ENCODE data around the gene ABCA5. TPM values are rescaled to one million over a fixed set of nuclear protein-coding genes. Genes with fewer than 3 reads are reported as not detected.
A peak's percentile ranks its signal among the peaks of the same experiment; 100 is the strongest.
"Not testable (repeated sequence)": the region's sequence is repeated elsewhere in the genome, so short reads cannot be mapped to it uniquely, and the experiment has no call there.

The ABCA5 gene
- total RNA-seq, 1 donor from 2014 or later: 8.3 TPM

DNA sequence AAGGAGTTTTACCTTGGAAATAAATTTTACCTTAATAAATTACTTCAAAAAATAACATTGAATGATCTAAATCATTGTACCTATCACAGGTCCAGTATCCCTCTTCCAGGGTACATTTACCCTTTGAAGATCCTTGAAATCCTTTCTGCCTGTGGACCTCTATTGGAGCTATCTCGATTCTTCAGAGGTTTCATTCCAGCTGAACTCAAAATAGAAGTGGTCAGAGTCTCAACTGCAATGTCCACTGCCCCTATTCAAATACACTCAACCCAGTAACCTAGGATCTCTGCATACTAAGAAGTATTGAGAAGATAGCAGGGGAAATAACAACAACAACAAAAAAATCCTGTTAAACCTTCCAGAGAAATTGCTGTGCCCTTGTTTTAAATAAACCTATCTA, 9.3 kb downstream of the ABCA5 start:
- H3K36me3 Mint-ChIP-seq (ENCODE audit: low read depth): no peaks in the 10 kb centered on the region
- H3K9me3 Mint-ChIP-seq: no peaks in the 10 kb centered on the region
- TF ChIP-seq, protein P1, sequence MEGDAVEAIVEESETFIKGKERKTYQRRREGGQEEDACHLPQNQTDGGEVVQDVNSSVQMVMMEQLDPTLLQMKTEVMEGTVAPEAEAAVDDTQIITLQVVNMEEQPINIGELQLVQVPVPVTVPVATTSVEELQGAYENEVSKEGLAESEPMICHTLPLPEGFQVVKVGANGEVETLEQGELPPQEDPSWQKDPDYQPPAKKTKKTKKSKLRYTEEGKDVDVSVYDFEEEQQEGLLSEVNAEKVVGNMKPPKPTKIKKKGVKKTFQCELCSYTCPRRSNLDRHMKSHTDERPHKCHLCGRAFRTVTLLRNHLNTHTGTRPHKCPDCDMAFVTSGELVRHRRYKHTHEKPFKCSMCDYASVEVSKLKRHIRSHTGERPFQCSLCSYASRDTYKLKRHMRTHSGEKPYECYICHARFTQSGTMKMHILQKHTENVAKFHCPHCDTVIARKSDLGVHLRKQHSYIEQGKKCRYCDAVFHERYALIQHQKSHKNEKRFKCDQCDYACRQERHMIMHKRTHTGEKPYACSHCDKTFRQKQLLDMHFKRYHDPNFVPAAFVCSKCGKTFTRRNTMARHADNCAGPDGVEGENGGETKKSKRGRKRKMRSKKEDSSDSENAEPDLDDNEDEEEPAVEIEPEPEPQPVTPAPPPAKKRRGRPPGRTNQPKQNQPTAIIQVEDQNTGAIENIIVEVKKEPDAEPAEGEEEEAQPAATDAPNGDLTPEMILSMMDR (conservative IDR thresholded peaks at IDR 0.05): no peak
- no peak overlapping the region for H3K4me3 Mint-ChIP-seq
- no peak overlapping the region for H3K27ac Mint-ChIP-seq (ENCODE audit: unreplicated experiment)
- H3K27me3 Mint-ChIP-seq (ENCODE audit: low read depth): no peaks in the 10 kb centered on the region
- H3K4me1 Mint-ChIP-seq: peaks cover 18% of the 10 kb centered on the region
- DNase-seq (ENCODE audit: low read depth, low spot score): no peak

DNA sequence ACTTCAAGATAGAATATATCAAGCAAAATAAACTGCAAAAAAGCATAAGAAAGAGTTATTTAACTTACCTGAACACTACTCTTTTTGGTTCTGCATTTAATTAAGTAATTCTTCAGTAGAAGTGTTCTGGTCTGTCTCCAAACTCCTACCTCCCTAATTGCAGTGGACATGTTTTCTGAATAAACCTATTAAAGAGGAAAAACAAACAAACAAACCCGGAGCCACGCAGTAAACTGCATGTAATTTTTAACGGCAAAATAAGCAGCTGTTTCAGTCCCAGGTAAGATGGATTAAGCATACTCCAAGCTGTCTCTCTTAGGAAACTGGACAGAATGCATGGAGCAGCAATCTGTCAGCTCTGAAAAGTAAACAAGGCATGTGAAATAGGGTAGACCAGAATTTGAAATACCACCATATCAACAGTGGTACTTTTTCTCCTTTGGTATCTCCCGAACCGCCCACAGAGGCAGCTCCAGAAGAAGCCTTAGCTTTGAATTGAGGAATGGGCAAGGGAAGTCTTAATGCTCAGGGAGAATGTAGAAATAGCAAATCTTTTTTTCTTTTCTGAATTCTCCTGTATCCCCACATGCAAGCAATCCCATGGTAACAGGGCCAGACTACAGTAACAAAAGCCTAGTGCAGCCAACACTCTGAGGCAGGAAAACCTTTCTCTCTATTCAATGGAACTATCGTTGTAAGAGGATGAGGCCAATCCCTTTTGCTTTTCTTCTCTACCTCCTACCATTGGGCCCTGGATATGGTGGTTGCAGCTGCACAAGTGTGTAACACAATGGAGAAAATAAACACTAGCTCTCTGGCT, 12.5 kb downstream of the ABCA5 start:
- Mint-ChIP-seq H3K4me3 (peak overlapping the region; percentile 50), H3K27ac (ENCODE audit: unreplicated experiment) (peak overlapping the region; percentile 93), H3K27me3 (ENCODE audit: low read depth) (no peaks in the 10 kb centered on the region)

DNA sequence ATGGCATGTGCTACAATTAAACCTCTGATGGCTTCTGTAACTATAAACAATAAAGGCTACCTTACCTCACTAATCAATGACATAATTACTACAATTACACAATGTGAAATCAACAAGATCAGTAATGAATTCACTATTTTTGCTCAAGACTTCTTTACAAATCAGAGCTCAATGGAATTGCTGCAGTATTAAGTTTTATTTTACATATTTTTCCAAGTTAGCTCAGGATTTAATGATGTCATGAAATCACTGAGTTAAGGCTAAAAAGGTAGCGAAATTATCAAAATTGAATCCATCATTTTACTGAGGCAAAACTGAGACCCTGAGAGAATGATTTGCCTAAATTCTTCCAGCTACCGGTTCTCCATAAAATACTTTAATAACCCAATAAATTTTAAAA, 21.8 kb downstream of the ABCA5 start:
- Mint-ChIP-seq H3K9me3 (no peaks in the 10 kb centered on the region), H3K4me1 (no peaks in the 10 kb centered on the region), H3K36me3 (ENCODE audit: low read depth) (no peaks in the 10 kb centered on the region), H3K27ac (ENCODE audit: unreplicated experiment) (no peak overlapping the region), H3K27me3 (ENCODE audit: low read depth) (no peaks in the 10 kb centered on the region), H3K4me3 (no peak overlapping the region)
- TF ChIP-seq, protein P1 (conservative IDR thresholded peaks at IDR 0.05): no peak
- DNase-seq (ENCODE audit: low read depth, low spot score): no peak

More for the DNA sequence above, 12.5 kb downstream of the ABCA5 start:
- no peaks in the 10 kb centered on the region for H3K9me3 Mint-ChIP-seq
- H3K4me1 Mint-ChIP-seq: peaks cover 18% of the 10 kb centered on the region
- H3K36me3 Mint-ChIP-seq (ENCODE audit: low read depth): no peaks in the 10 kb centered on the region
- DNase-seq (ENCODE audit: low read depth, low spot score): no peak
- TF ChIP-seq, protein P1 (conservative IDR thresholded peaks at IDR 0.05): no peak

DNA sequence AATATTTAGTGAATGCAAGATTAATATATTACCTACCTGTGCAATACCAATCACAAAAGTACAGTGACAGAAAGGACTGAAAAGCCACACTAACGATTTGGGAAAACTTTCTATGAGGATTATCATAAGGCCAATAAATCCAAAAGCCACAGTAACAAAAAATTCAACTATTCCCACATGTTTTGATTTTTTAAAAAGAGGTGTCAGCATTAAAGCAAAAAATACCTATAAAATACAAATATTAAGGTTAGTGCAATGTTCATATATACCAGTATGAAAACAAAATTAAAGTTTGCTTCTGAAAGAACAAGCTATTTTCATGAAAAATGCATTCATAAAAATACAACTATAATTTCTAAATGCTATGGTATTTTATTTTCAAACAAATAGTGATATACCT, 24.3 kb downstream of the ABCA5 start:
- peaks cover 5% of the 10 kb centered on the region for H3K36me3 Mint-ChIP-seq (ENCODE audit: low read depth)
- H3K9me3 Mint-ChIP-seq: peaks cover 5% of the 10 kb centered on the region
- DNase-seq (ENCODE audit: low read depth, low spot score): no peak
- no peaks in the 10 kb centered on the region for H3K4me1 Mint-ChIP-seq
- H3K27me3 Mint-ChIP-seq (ENCODE audit: low read depth): no peaks in the 10 kb centered on the region
- TF ChIP-seq, protein P1 (conservative IDR thresholded peaks at IDR 0.05): no peak
- no peak overlapping the region for H3K27ac Mint-ChIP-seq (ENCODE audit: unreplicated experiment)
- no peak overlapping the region for H3K4me3 Mint-ChIP-seq

DNA sequence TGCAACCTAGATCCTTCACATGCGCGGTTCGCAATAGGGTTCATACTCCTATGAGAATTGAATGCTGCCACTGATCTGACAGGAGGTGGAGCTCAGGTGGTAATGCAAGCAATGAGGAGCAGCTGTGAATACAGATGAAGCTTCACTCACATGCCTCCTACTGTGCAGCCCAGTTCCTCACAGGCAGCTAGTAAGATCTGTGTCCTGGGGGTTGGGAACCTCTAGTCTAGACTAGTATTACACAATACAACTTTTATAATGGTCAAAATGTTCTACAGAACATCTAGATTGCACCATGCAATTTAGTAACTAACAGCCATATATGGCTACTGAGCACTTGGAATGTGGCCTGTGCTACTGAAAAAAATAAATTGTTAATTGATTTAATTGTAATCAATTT, 26.7 kb downstream of the ABCA5 start:
- no peaks in the 10 kb centered on the region for H3K27me3 Mint-ChIP-seq (ENCODE audit: low read depth)
- no peak overlapping the region for H3K27ac Mint-ChIP-seq (ENCODE audit: unreplicated experiment)
- H3K4me1 Mint-ChIP-seq: no peaks in the 10 kb centered on the region
- H3K36me3 Mint-ChIP-seq (ENCODE audit: low read depth): peaks cover 5% of the 10 kb centered on the region
- no peak overlapping the region for H3K4me3 Mint-ChIP-seq
- TF ChIP-seq, protein P1 (conservative IDR thresholded peaks at IDR 0.05): no peak
- DNase-seq (ENCODE audit: low read depth, low spot score): no peak
- H3K9me3 Mint-ChIP-seq: peaks cover 7% of the 10 kb centered on the region

DNA sequence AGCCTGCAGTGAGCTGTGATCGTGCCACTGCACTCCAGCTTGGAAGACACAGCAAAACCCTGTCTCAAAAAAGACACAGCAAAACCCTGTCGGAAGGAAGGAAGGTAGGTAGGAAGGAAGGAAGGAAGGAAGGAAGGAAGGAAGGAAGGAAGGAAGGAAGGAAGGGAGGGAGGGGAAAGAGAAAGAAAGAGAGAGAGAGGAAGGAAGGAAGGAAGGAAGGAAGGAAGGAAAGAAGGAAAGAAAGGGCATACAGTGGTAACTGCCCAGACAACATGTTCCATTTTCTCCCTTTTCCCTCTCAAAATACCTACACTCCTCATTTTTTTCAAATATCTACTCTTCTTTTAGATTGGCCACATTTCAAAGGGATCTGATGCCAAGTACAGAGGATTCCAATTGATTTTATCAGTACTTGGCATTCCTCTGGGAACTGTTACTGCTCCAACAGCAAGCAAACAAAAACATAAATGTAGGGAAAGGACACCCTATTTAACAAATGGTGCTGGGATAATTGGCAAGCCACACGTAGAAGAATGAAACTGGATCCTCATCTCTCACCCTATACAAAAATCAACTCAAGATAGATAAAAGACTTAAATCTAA, 28.7 kb downstream of the ABCA5 start:
- H3K4me3 Mint-ChIP-seq; H3K36me3 Mint-ChIP-seq (ENCODE audit: low read depth); H3K9me3 Mint-ChIP-seq; DNase-seq (ENCODE audit: low read depth, low spot score); H3K4me1 Mint-ChIP-seq; H3K27ac Mint-ChIP-seq (ENCODE audit: unreplicated experiment); H3K27me3 Mint-ChIP-seq (ENCODE audit: low read depth): not testable (repeated sequence)
